Measurements from ENCODE around the gene PCDHGA9. TPM values are rescaled to one million over a fixed set of nuclear protein-coding genes. Genes with fewer than 3 reads are reported as not detected.
"Not testable (repeated sequence)": the region's sequence is repeated elsewhere in the genome, so short reads cannot be mapped to it uniquely, and the experiment has no call there.

Gene PCDHGA9
- total RNA-seq, 3 donors from 2014 or later (not counting 1 experiment from before 2014, with no cell fraction given) = 0.61 to 1.7 (median 1.0) TPM

DNA sequence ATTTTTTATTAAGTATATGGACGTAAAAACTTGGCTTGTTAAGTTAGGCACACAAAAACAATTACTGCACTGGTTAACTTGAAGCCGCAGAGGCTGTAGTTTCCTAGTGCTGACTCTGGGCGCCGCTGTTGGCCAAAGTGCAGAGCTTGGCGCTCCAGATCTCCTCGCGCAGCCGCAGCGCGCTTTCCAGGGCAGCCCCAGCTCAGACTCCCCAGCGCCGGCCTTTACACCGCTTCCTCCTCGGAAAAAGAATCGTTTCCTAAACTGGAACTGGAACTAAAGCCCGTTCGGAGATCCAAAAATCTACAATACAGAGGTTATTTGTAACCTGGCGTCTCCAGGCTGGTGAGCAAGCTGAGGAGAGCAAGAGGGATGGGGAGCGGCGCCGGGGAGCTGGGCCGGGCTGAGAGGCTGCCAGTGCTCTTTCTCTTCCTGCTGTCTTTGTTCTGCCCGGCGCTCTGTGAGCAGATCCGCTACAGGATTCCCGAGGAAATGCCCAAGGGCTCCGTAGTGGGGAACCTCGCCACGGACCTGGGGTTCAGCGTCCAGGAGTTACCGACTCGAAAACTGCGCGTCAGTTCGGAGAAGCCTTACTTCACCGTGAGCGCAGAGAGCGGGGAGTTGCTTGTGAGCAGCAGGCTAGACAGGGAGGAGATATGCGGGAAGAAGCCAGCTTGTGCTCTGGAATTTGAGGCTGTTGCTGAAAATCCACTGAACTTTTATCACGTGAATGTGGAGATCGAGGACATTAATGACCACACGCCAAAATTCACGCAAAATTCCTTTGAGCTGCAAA lies 4.6 kb upstream of the PCDHGA9 start, which contains the start of gene PCDHGB5:
TSS of gene PCDHGB5 (plus strand) at position 192 of the 796 bp plus-strand sequence. CDS start at position 373, 181 bp downstream.
- peaks cover 59% of the 10 kb centered on the region for H3K27me3 ChIP-seq (ENCODE audit: control insufficient read depth, insufficient read depth, low read length)

DNA sequence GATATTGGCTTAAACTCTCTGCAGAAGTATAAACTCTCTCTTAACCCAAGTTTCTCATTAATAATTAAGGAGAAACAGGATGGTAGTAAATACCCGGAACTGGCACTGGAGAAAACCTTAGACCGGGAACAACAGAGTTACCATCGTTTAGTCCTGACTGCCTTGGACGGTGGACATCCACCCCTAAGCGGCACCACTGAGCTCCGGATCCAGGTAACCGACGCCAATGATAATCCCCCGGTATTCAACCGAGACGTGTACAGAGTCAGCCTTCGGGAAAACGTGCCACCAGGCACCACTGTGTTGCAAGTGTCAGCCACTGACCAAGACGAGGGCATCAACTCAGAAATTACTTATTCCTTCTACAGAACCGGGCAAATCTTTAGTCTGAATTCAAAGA lies 4.0 kb upstream of the PCDHGA9 start:
- peak overlapping the region; percentile 37 for H3K4me3 Mint-ChIP-seq
- H3K27ac ChIP-seq (ENCODE audit: low read length) = no peak overlapping the region
- H3K36me3 Mint-ChIP-seq = no peaks in the 10 kb centered on the region
- peaks cover 60% of the 10 kb centered on the region for H3K27me3 ChIP-seq (ENCODE audit: control insufficient read depth, insufficient read depth, low read length)
- DNase-seq = no peak
- H3K9me3 Mint-ChIP-seq = peaks cover 0 to 5% of the 10 kb centered on the region in 2 donors
- H3K36me3 ChIP-seq (ENCODE audit: control insufficient read depth, insufficient read depth, low read length) = no peaks in the 10 kb centered on the region
- H3K4me3 ChIP-seq (ENCODE audit: low read length) = no peak overlapping the region
- peaks cover 5 to 11% of the 10 kb centered on the region in 2 donors for H3K4me1 Mint-ChIP-seq
- no peak for ATAC-seq
- intact Hi-C loops (cut with micrococcal nuclease) = no loop called here
- H3K9me3 ChIP-seq (ENCODE audit: control insufficient read depth, insufficient read depth, low read length) = peaks cover 35% of the 10 kb centered on the region
- WGBS (ENCODE audit: insufficient coverage) = 37% methylated on average over 14 of the region's 15 CpGs
- H3K27me3 Mint-ChIP-seq (ENCODE audit: low read depth in 2 of 2) = peaks cover 46 to 61% of the 10 kb centered on the region in 2 donors
- peaks cover 5% of the 10 kb centered on the region for H3K4me1 ChIP-seq (ENCODE audit: control insufficient read depth, insufficient read depth, low read length)
- no peak overlapping the region for H3K27ac Mint-ChIP-seq
- TF ChIP-seq, protein P1, sequence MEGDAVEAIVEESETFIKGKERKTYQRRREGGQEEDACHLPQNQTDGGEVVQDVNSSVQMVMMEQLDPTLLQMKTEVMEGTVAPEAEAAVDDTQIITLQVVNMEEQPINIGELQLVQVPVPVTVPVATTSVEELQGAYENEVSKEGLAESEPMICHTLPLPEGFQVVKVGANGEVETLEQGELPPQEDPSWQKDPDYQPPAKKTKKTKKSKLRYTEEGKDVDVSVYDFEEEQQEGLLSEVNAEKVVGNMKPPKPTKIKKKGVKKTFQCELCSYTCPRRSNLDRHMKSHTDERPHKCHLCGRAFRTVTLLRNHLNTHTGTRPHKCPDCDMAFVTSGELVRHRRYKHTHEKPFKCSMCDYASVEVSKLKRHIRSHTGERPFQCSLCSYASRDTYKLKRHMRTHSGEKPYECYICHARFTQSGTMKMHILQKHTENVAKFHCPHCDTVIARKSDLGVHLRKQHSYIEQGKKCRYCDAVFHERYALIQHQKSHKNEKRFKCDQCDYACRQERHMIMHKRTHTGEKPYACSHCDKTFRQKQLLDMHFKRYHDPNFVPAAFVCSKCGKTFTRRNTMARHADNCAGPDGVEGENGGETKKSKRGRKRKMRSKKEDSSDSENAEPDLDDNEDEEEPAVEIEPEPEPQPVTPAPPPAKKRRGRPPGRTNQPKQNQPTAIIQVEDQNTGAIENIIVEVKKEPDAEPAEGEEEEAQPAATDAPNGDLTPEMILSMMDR (IDR thresholded peaks at IDR 0.05) = no peak

More for the DNA sequence above, 4.6 kb upstream of the PCDHGA9 start, which contains the start of gene PCDHGB5:
- intact Hi-C loops (cut with micrococcal nuclease); H3K27ac ChIP-seq (ENCODE audit: low read length); H3K4me1 Mint-ChIP-seq; H3K36me3 ChIP-seq (ENCODE audit: control insufficient read depth, insufficient read depth, low read length); H3K9me3 Mint-ChIP-seq; H3K4me1 ChIP-seq (ENCODE audit: control insufficient read depth, insufficient read depth, low read length); H3K27ac Mint-ChIP-seq; H3K36me3 Mint-ChIP-seq: not testable (repeated sequence)
- Mint-ChIP-seq H3K4me3 (peak within 1 kb of the TSS; percentile 83), H3K27me3 (ENCODE audit: low read depth in 2 of 2) (peaks cover 46 to 63% of the 10 kb centered on the region in 2 donors)
- WGBS (ENCODE audit: insufficient coverage) = 11% methylated on average over 17 of the region's 43 CpGs
- peak; percentile 89 to 99 (median 98) for ATAC-seq
- Histone ChIP-seq H3K9me3 (ENCODE audit: control insufficient read depth, insufficient read depth, low read length) (peaks cover 37% of the 10 kb centered on the region), H3K4me3 (ENCODE audit: low read length) (peak within 1 kb of the TSS; percentile 24)
- TF ChIP-seq, protein P1 (IDR thresholded peaks at IDR 0.05) = peak; percentile 46
- DNase-seq = peak; percentile 37 to 39

DNA sequence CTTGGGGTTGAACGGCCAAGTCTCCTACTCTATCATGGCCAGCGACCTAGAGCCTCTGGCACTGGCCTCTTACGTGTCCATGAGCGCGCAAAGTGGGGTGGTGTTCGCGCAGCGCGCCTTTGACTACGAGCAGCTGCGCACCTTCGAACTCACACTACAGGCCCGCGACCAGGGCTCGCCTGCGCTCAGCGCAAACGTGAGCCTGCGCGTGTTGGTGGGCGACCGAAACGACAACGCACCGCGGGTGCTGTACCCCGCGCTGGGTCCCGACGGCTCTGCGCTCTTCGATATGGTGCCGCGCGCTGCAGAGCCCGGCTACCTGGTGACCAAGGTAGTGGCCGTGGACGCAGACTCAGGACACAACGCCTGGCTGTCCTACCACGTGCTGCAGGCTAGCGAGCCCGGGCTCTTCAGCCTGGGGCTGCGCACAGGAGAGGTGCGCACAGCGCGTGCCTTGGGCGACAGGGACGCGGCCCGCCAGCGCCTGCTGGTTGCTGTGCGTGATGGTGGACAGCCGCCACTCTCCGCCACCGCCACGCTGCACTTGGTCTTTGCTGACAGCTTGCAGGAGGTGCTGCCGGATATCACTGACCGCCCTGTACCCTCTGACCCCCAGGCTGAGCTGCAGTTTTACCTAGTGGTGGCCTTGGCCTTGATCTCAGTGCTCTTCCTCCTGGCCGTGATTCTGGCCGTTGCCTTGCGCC lies 2.9 kb upstream of the PCDHGA9 start:
- H3K27ac ChIP-seq (ENCODE audit: low read length) = no peak overlapping the region
- peaks cover 46 to 60% of the 10 kb centered on the region in 2 donors for H3K27me3 Mint-ChIP-seq (ENCODE audit: low read depth in 2 of 2)
- DNase-seq (no peak), ATAC-seq (no peak)
- H3K27me3 ChIP-seq (ENCODE audit: control insufficient read depth, insufficient read depth, low read length) = peaks cover 60% of the 10 kb centered on the region
- no peak overlapping the region for H3K27ac Mint-ChIP-seq
- H3K9me3 ChIP-seq (ENCODE audit: control insufficient read depth, insufficient read depth, low read length) = peaks cover 28% of the 10 kb centered on the region
- H3K9me3 Mint-ChIP-seq = peaks cover 0 to 2% of the 10 kb centered on the region in 2 donors
- no peak overlapping the region for H3K4me3 Mint-ChIP-seq
- TF ChIP-seq, protein P1 (IDR thresholded peaks at IDR 0.05) = no peak
- no peaks in the 10 kb centered on the region for H3K36me3 Mint-ChIP-seq
- H3K36me3 ChIP-seq (ENCODE audit: control insufficient read depth, insufficient read depth, low read length) = no peaks in the 10 kb centered on the region
- intact Hi-C loops (cut with micrococcal nuclease) = no loop called here
- no peak overlapping the region for H3K4me3 ChIP-seq (ENCODE audit: low read length)
- H3K4me1 Mint-ChIP-seq = peaks cover 5 to 11% of the 10 kb centered on the region in 2 donors
- 42% methylated on average over 61 of the region's 61 CpGs for WGBS (ENCODE audit: insufficient coverage)
- peaks cover 5% of the 10 kb centered on the region for H3K4me1 ChIP-seq (ENCODE audit: control insufficient read depth, insufficient read depth, low read length)
